ENCODE data around the gene PRKN.

Gene PRKN

GRCh38 chr6:162379757-162380409 is 347.7 kb downstream of the PRKN start:
- DNase-seq (ENCODE audit: low read depth, low spot score): no peak

- DNase-seq (ENCODE audit: low read depth, low spot score): no peak
These were observed 349.8 kb downstream of the PRKN start for GRCh38 chr6:162377735-162378134.

- DNase-seq (ENCODE audit: low read depth, low spot score): no peak
These were observed 353.7 kb downstream of the PRKN start for GRCh38 chr6:162373868-162374267.

- no peak for DNase-seq (ENCODE audit: low read depth, low spot score)
These were observed 354.4 kb downstream of the PRKN start for GRCh38 chr6:162373192-162373591.

- no peak for DNase-seq (ENCODE audit: low read depth, low spot score)
These were observed 355.5 kb downstream of the PRKN start for GRCh38 chr6:162372106-162372505.

- no peak for DNase-seq (ENCODE audit: low read depth, low spot score)
These were observed 356.4 kb downstream of the PRKN start for GRCh38 chr6:162371121-162371520.

GRCh38 chr6:162369091-162369490 is 358.5 kb downstream of the PRKN start:
- no peak for DNase-seq (ENCODE audit: low read depth, low spot score)

GRCh38 chr6:162364488-162364887 is 363.1 kb downstream of the PRKN start:
- DNase-seq (ENCODE audit: low read depth, low spot score): no peak

- peak; percentile 20 for DNase-seq (ENCODE audit: low read depth, low spot score)
These were observed 363.8 kb downstream of the PRKN start for GRCh38 chr6:162363757-162364156.

- DNase-seq (ENCODE audit: low read depth, low spot score): no peak
These were observed 366.5 kb downstream of the PRKN start for GRCh38 chr6:162360901-162361567.

GRCh38 chr6:162358625-162359024 is 368.9 kb downstream of the PRKN start:
- no peak for DNase-seq (ENCODE audit: low read depth, low spot score)

- DNase-seq (ENCODE audit: low read depth, low spot score): no peak
These were observed 382.5 kb downstream of the PRKN start for GRCh38 chr6:162345051-162345511.

GRCh38 chr6:162344646-162345010 is 382.9 kb downstream of the PRKN start:
- no peak for DNase-seq (ENCODE audit: low read depth, low spot score)

GRCh38 chr6:162343936-162344645 is 383.5 kb downstream of the PRKN start:
- DNase-seq (ENCODE audit: low read depth, low spot score): no peak

- no peak for DNase-seq (ENCODE audit: low read depth, low spot score)
These were observed 384.2 kb downstream of the PRKN start for GRCh38 chr6:162343198-162343935.

- DNase-seq (ENCODE audit: low read depth, low spot score): no peak
These were observed 390.2 kb downstream of the PRKN start for GRCh38 chr6:162337412-162337811.

- DNase-seq (ENCODE audit: low read depth, low spot score): no peak
These were observed 391.2 kb downstream of the PRKN start for GRCh38 chr6:162336359-162336758.

GRCh38 chr6:162332365-162332764 is 395.2 kb downstream of the PRKN start:
- DNase-seq (ENCODE audit: low read depth, low spot score): no peak

- no peak for DNase-seq (ENCODE audit: low read depth, low spot score)
These were observed 395.7 kb downstream of the PRKN start for GRCh38 chr6:162331911-162332310.

GRCh38 chr6:162325826-162326225 is 401.7 kb downstream of the PRKN start:
- no peak for DNase-seq (ENCODE audit: low read depth, low spot score)

- DNase-seq (ENCODE audit: low read depth, low spot score): no peak
These were observed 402.5 kb downstream of the PRKN start for GRCh38 chr6:162325051-162325450.

- DNase-seq (ENCODE audit: low read depth, low spot score): no peak
These were observed 412.3 kb downstream of the PRKN start for GRCh38 chr6:162315291-162315690.

All from ELF-1 (cell line).